GM12872 (cell line): ENCODE results near the gene THRB.

Experiments used
- TF ChIP-seq, protein P1 (sequence below): IDR thresholded peaks from 3 replicates; pipeline ENCODE4 v1.5.1; 2011; ENCODE audit warnings: low read depth, mild to moderate bottlenecking, low read length, moderate library complexity; ENCODE audit not compliant: insufficient read depth

Gene THRB

GRCh38 chr3:24443476-24443875 lies 51.2 kb downstream of the THRB start:
- TF ChIP-seq, protein P1, sequence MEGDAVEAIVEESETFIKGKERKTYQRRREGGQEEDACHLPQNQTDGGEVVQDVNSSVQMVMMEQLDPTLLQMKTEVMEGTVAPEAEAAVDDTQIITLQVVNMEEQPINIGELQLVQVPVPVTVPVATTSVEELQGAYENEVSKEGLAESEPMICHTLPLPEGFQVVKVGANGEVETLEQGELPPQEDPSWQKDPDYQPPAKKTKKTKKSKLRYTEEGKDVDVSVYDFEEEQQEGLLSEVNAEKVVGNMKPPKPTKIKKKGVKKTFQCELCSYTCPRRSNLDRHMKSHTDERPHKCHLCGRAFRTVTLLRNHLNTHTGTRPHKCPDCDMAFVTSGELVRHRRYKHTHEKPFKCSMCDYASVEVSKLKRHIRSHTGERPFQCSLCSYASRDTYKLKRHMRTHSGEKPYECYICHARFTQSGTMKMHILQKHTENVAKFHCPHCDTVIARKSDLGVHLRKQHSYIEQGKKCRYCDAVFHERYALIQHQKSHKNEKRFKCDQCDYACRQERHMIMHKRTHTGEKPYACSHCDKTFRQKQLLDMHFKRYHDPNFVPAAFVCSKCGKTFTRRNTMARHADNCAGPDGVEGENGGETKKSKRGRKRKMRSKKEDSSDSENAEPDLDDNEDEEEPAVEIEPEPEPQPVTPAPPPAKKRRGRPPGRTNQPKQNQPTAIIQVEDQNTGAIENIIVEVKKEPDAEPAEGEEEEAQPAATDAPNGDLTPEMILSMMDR, result no peak

GRCh38 chr3:24440760-24441464 lies 53.7 kb downstream of the THRB start:
- TF ChIP-seq, protein P1, result no peak; the same call in 2 of the 3 replicates

DNA sequence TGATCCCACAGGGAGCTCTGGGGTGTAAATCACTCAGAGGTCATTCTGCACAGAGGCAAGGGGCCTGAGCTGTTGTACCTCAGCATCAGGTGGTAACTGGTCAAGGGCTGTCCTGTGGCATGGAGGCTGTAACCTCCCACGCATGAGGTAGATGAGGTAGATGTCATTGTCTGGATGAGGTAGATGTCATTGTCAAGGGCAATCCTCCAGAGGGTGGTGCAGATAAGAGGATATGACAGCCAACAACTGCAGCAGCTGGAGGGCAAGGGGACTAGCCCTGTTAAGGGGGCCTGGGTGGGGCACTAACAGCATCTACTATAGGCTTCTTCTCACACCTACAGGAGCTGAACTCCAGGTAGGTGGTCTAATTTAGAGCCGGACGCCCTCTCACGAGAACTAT lies 55.6 kb downstream of the THRB start:
- TF ChIP-seq, protein P1, result no peak

DNA sequence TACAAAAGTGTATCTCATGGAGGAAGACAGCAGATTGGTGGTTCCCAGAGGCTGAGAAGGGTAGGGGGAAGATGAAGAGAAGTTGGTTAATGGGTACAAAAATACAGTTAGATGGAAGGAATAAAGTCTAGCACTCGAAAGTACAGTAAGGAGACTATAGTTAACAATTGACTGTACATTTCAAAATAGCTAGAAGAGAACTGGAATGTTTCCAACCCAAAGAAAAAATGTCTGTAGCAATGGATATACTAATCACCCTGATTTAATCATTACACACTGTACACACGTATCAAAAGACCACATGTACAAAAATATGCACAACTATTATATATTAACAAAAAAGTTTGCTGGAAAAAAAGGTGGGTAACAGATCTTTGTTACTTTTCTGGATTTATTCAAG lies 57.3 kb downstream of the THRB start:
- TF ChIP-seq, protein P1, result no peak

- TF ChIP-seq, protein P1, result no peak
Observed at GRCh38 chr3:24435584-24435983, 59.1 kb downstream of the THRB start.

- TF ChIP-seq, protein P1, result no peak
Observed at GRCh38 chr3:24434651-24435050, 60.0 kb downstream of the THRB start.

- TF ChIP-seq, protein P1, result no peak
Observed at GRCh38 chr3:24433838-24434591, 60.6 kb downstream of the THRB start.
